Ectodermal cell (in vitro differentiated cells): ENCODE measurements around the gene EFNA1.
A peak's percentile ranks its signal among the peaks of the same experiment; 100 is the strongest.

Experiments used
- H3K27ac ChIP-seq: 2 replicates; pipeline ENCODE4 v1.7.0; 2013; ENCODE audit warnings: mild to moderate bottlenecking, low read depth, low read length; ENCODE audit not compliant: insufficient read depth, poor library complexity, severe bottlenecking
- H3K27me3 ChIP-seq: 2 replicates; pipeline ENCODE4 v1.7.0; 2013; ENCODE audit warnings: mild to moderate bottlenecking, low read length; ENCODE audit not compliant: insufficient read depth, control insufficient read depth, poor library complexity, severe bottlenecking
- H3K36me3 ChIP-seq: one replicate; pipeline ENCODE4 v1.7.0; 2013; ENCODE audit warnings: low read length; ENCODE audit not compliant: control insufficient read depth, insufficient read depth
- H3K4me1 ChIP-seq: one replicate; pipeline ENCODE4 v1.7.0; 2013; ENCODE audit warnings: low read length; ENCODE audit not compliant: control insufficient read depth, insufficient read depth
- H3K4me3 ChIP-seq: 2 replicates; pipeline ENCODE4 v1.7.0; 2013; ENCODE audit warnings: low read depth, low read length, control low read depth; ENCODE audit not compliant: insufficient read depth
- H3K9me3 ChIP-seq: 2 replicates; pipeline ENCODE4 v1.7.0; 2013; ENCODE audit warnings: mild to moderate bottlenecking, low read length, moderate library complexity; ENCODE audit not compliant: control insufficient read depth
- WGBS, 2 experiments: methylation state at CpG; one replicate each; pipeline ENCODE4 v1.1.7; 2013; ENCODE audit warnings: missing lambda C conversion rate in 2 of 2; 5-methylcytosine and 5-hydroxymethylcytosine counted together

The EFNA1 gene

GRCh38 chr1:155174324-155175280 is 46.9 kb downstream of the EFNA1 start:
- 3 to 4% methylated on average over 32 to 33 of the region's 35 CpGs for WGBS, 2 experiments
- Histone ChIP-seq H3K36me3 (peaks cover 16% of the 10 kb centered on the region), H3K27ac (no peak overlapping the region), H3K27me3 (no peaks in the 10 kb centered on the region), H3K4me1 (peaks cover 10% of the 10 kb centered on the region), H3K4me3 (peak overlapping the region; percentile 86), H3K9me3 (no peaks in the 10 kb centered on the region)

- Histone ChIP-seq H3K27ac (no peak overlapping the region), H3K27me3 (no peaks in the 10 kb centered on the region), H3K4me3 (peak overlapping the region; percentile 86), H3K9me3 (no peaks in the 10 kb centered on the region), H3K4me1 (peaks cover 10% of the 10 kb centered on the region), H3K36me3 (peaks cover 22% of the 10 kb centered on the region)
- 89 to 91% methylated on average over 12 of the region's 12 CpGs for WGBS, 2 experiments
Observed at GRCh38 chr1:155175281-155175926, 47.7 kb downstream of the EFNA1 start.

GRCh38 chr1:155175927-155176371 is 48.3 kb downstream of the EFNA1 start:
- 91 to 92% methylated on average over 8 to 9 of the region's 9 CpGs for WGBS, 2 experiments
- no peaks in the 10 kb centered on the region for H3K27me3 ChIP-seq
- H3K4me1 ChIP-seq, result peaks cover 10% of the 10 kb centered on the region
- no peak overlapping the region for H3K27ac ChIP-seq
- no peaks in the 10 kb centered on the region for H3K9me3 ChIP-seq
- peaks cover 22% of the 10 kb centered on the region for H3K36me3 ChIP-seq
- no peak overlapping the region for H3K4me3 ChIP-seq

- Histone ChIP-seq H3K27ac (no peak overlapping the region), H3K4me1 (peaks cover 10% of the 10 kb centered on the region), H3K27me3 (no peaks in the 10 kb centered on the region), H3K36me3 (peaks cover 22% of the 10 kb centered on the region), H3K9me3 (no peaks in the 10 kb centered on the region), H3K4me3 (no peak overlapping the region)
- WGBS, 2 experiments, result 71 to 75% methylated on average over 8 of the region's 8 CpGs
Observed at GRCh38 chr1:155176544-155177071, 48.9 kb downstream of the EFNA1 start.

- no peak overlapping the region for H3K4me3 ChIP-seq
- H3K27ac ChIP-seq, result no peak overlapping the region
- H3K27me3 ChIP-seq, result no peaks in the 10 kb centered on the region
- no peaks in the 10 kb centered on the region for H3K9me3 ChIP-seq
- WGBS, 2 experiments, result 89 to 94% methylated on average over 11 of the region's 11 CpGs
- H3K4me1 ChIP-seq, result peaks cover 5% of the 10 kb centered on the region
- H3K36me3 ChIP-seq, result peaks cover 22% of the 10 kb centered on the region
Observed at GRCh38 chr1:155177192-155177917, 49.7 kb downstream of the EFNA1 start.

- peaks cover 22% of the 10 kb centered on the region for H3K36me3 ChIP-seq
- H3K4me1 ChIP-seq, result peaks cover 5% of the 10 kb centered on the region
- H3K27ac ChIP-seq, result no peak overlapping the region
- H3K4me3 ChIP-seq, result no peak overlapping the region
- no peaks in the 10 kb centered on the region for H3K27me3 ChIP-seq
- 90% methylated on average over 9 of the region's 9 CpGs for WGBS, 2 experiments
- no peaks in the 10 kb centered on the region for H3K9me3 ChIP-seq
Observed at GRCh38 chr1:155177918-155178281, 50.2 kb downstream of the EFNA1 start.

- no peaks in the 10 kb centered on the region for H3K27me3 ChIP-seq
- no peak overlapping the region for H3K4me3 ChIP-seq
- no peak overlapping the region for H3K27ac ChIP-seq
- peaks cover 22% of the 10 kb centered on the region for H3K36me3 ChIP-seq
- 95 to 96% methylated on average over 30 of the region's 30 CpGs for WGBS, 2 experiments
- peaks cover 5% of the 10 kb centered on the region for H3K4me1 ChIP-seq
- H3K9me3 ChIP-seq, result no peaks in the 10 kb centered on the region
Observed at GRCh38 chr1:155178441-155179111, 50.9 kb downstream of the EFNA1 start.

- no peaks in the 10 kb centered on the region for H3K9me3 ChIP-seq
- WGBS, 2 experiments, result 96 to 97% methylated on average over 31 of the region's 31 CpGs
- H3K27me3 ChIP-seq, result no peaks in the 10 kb centered on the region
- no peak overlapping the region for H3K4me3 ChIP-seq
- peaks cover 22% of the 10 kb centered on the region for H3K36me3 ChIP-seq
- no peak overlapping the region for H3K27ac ChIP-seq
- peaks cover 5% of the 10 kb centered on the region for H3K4me1 ChIP-seq
Observed at GRCh38 chr1:155179112-155180031, 51.7 kb downstream of the EFNA1 start.
